Stomach (tissue), 9 donors: ENCODE measurements around the gene TBC1D20. TPM values are rescaled to one million over a fixed set of nuclear protein-coding genes. Genes with fewer than 3 reads are reported as not detected.
"Not testable (repeated sequence)": the region's sequence is repeated elsewhere in the genome, so short reads cannot be mapped to it uniquely, and the experiment has no call there.

Experiments used
- DNase-seq, 2 donors: peaks; one replicate each; pipeline versions ENCODE4 v3.0.0 to v3.0.0-alpha.2; 2013 to 2019
- H3K27ac ChIP-seq, 5 donors: fragments of 200-600 bp in 4 of 5; sonication (generic) in 4 of 5; one replicate each; pipeline ENCODE4 v1.5.1; 2013 to 2019; ENCODE audit warnings: mild to moderate bottlenecking in 1 of 5, moderate library complexity in 1 of 5
- H3K27me3 ChIP-seq, 3 donors: fragments of 200-600 bp; sonication (generic); one replicate each; pipeline ENCODE4 v1.5.1; 2017 to 2019; ENCODE audit warnings: mixed run types in 1 of 3
- H3K36me3 ChIP-seq, 4 donors: fragments of 200-600 bp; sonication (generic); 1 replicate in 3 of 4; 2 replicates in 1 of 4; pipeline ENCODE4 v1.5.1; 2016 to 2019
- H3K4me1 ChIP-seq, 4 donors: fragments of 200-600 bp; sonication (generic); one replicate each; pipeline ENCODE4 v1.5.1; 2016 to 2019
- H3K4me3 ChIP-seq, 4 donors: fragments of 200-600 bp; sonication (generic) in 3 of 4; one replicate each; pipeline ENCODE4 v1.5.1; 2016 to 2019; ENCODE audit warnings: mild to moderate bottlenecking in 1 of 4
- H3K9me3 ChIP-seq, 4 donors: fragments of 200-600 bp; sonication (generic); one replicate each; pipeline ENCODE4 v1.5.1; 2016 to 2019
- CTCF ChIP-seq, 7 experiments: fragments of 450-650 bp in 4 of 7; fragments of 200-600 bp in 3 of 7; sonication (generic) in 3 of 7; IDR thresholded peaks; one replicate each; pipeline ENCODE4 v1.5.1; 2016 to 2019; ENCODE audit warnings: antibody characterized with exemption in 7 of 7, control low read depth in 2 of 7, mild to moderate bottlenecking in 1 of 7
- EP300 ChIP-seq: sonication (generic); formaldehyde crosslinking; IDR thresholded peaks from one replicate; pipeline ENCODE4 v1.6.1; 2017; ENCODE audit warnings: antibody characterized with exemption
- POLR2A ChIP-seq, 4 donors: fragments of 450-650 bp; IDR thresholded peaks; one replicate each; pipeline ENCODE4 v1.6.1; 2016; ENCODE audit warnings: antibody characterized with exemption in 4 of 4, control low read depth in 2 of 4, mild to moderate bottlenecking in 1 of 4, moderate library complexity in 1 of 4
- POLR2AphosphoS5 ChIP-seq, 3 donors: sonication (generic); formaldehyde crosslinking; IDR thresholded peaks; one replicate each; pipeline ENCODE4 v1.6.1; 2016; ENCODE audit warnings: antibody characterized with exemption in 3 of 3
- WGBS, 5 donors: extraction: QIAGEN DNeasy Blood & Tissue Kit in 3 of 5; methylation state at CpG; one replicate each; pipeline versions ENCODE4 v1.1.5 to v1.1.7; 2013 to 2018; 5-methylcytosine and 5-hydroxymethylcytosine counted together
- intact Hi-C: fragments of 100-400 bp; cut with DNase I; formaldehyde crosslinking; loops from one replicate; pipeline ENCODE4 v1.15.1; 2023; ENCODE audit warnings: low total_unique reads
- polyA plus RNA-seq, 3 donors: library from polyadenylated mRNA; stranded (reverse); fragments of 200-250 nt; gene quantifications; one replicate each; pipeline ENCODE4 v1.2.3, GENCODE V29; 2013
- total RNA-seq, 5 donors: library from RNA; depleted of rRNA; stranded (reverse); fragments of >200 nt; gene quantifications; one replicate each; pipeline versions ENCODE4 v1.1.0 to v1.2.3, GENCODE V29; 2014 to 2016
- donor health status: healthy with polysubstance abuse.
- donor health status: Bipolar disorder and iron deficiency.
- donor health status: healthy.

Gene TBC1D20
- total and polyA plus RNA-seq, 8 donors: 7.5 to 43.3 (median 21.7) TPM

- peaks cover 22 to 77% (median 55%) of the 10 kb centered on the region in 4 donors for H3K36me3 ChIP-seq
- TF ChIP-seq POLR2AphosphoS5 (IDR thresholded peaks at IDR 0.05): no peak
- TF ChIP-seq CTCF (IDR thresholded peaks at IDR 0.05): no peak
- TF ChIP-seq EP300: no peak
- TF ChIP-seq POLR2A (IDR thresholded peaks at IDR 0.05): no peak
- no peak overlapping the region for H3K4me3 ChIP-seq
- H3K27ac ChIP-seq: no peak overlapping the region
- WGBS, 5 donors: 23 to 54% (median 41%) methylated on average over 2 of the region's 2 CpGs
- no peaks in the 10 kb centered on the region for H3K27me3 ChIP-seq
- no peak for DNase-seq
- H3K9me3 ChIP-seq: no peaks in the 10 kb centered on the region
- intact Hi-C loops: loop anchor here (5.0 kb wide), 1 partner anchor 122 kb away; no protein-coding TSS in a partner anchor
- H3K4me1 ChIP-seq: peaks cover 0 to 15% (median 0%) of the 10 kb centered on the region in 4 donors
Observed at GRCh38 chr20:479487-479886, 17.2 kb upstream of the TBC1D20 start.

- TF ChIP-seq CTCF (IDR thresholded peaks at IDR 0.05): peak in 5 of 7 experiments; percentile 19 to 59 (median 43)
- TF ChIP-seq POLR2A (IDR thresholded peaks at IDR 0.05): no peak
Observed at GRCh38 chr20:478949-479429, 16.7 kb upstream of the TBC1D20 start.

GRCh38 chr20:478010-478948 lies 15.9 kb upstream of the TBC1D20 start:
- Histone ChIP-seq H3K4me3 (no peak overlapping the region), H3K9me3 (no peaks in the 10 kb centered on the region), H3K27ac (no peak overlapping the region), H3K4me1 (peaks cover 0 to 7% (median 0%) of the 10 kb centered on the region in 4 donors), H3K27me3 (no peaks in the 10 kb centered on the region), H3K36me3 (peaks cover 12 to 65% (median 46%) of the 10 kb centered on the region in 4 donors)
- DNase-seq: no peak
- 78 to 91% (median 87%) methylated on average over 8 of the region's 8 CpGs for WGBS, 5 donors
- TF ChIP-seq EP300 (no peak), POLR2A (IDR thresholded peaks at IDR 0.05) (no peak), POLR2AphosphoS5 (IDR thresholded peaks at IDR 0.05) (no peak), CTCF (IDR thresholded peaks at IDR 0.05) (no peak)
- intact Hi-C loops: loop anchor here (5.0 kb wide), 1 partner anchor 121 kb away; no protein-coding TSS in a partner anchor

More at GRCh38 chr20:478949-479429, 16.7 kb upstream of the TBC1D20 start:
- peak in 1 of 2 donors; percentile 82 for DNase-seq
- Histone ChIP-seq H3K4me1 (peaks cover 0 to 11% (median 0%) of the 10 kb centered on the region in 4 donors), H3K36me3 (peaks cover 19 to 72% (median 50%) of the 10 kb centered on the region in 4 donors), H3K4me3 (no peak overlapping the region), H3K27ac (no peak overlapping the region), H3K9me3 (no peaks in the 10 kb centered on the region), H3K27me3 (no peaks in the 10 kb centered on the region)
- intact Hi-C loops: loop anchor here (5.0 kb wide), 1 partner anchor 122 kb away; no protein-coding TSS in a partner anchor
- 44 to 54% (median 52%) methylated on average over 3 of the region's 3 CpGs for WGBS, 5 donors

- intact Hi-C loops: loop anchor here (5.0 kb wide), 1 partner anchor 119 kb away; no protein-coding TSS in a partner anchor
- H3K36me3 ChIP-seq: peaks cover 0 to 49% (median 31%) of the 10 kb centered on the region in 4 donors
- H3K27ac ChIP-seq: not testable (repeated sequence)
Observed at GRCh38 chr20:476561-477249, 14.4 kb upstream of the TBC1D20 start.

More at GRCh38 chr20:476561-477249, 14.4 kb upstream of the TBC1D20 start:
- DNase-seq, H3K9me3 ChIP-seq, H3K27me3 ChIP-seq, H3K4me3 ChIP-seq, H3K4me1 ChIP-seq: not testable (repeated sequence)
- 90 to 100% (median 96%) methylated on average over 6 of the region's 6 CpGs for WGBS, 5 donors
